Measurements from ENCODE around the gene ATRNL1. TPM values are rescaled to one million over a fixed set of nuclear protein-coding genes. Genes with fewer than 3 reads are reported as not detected.

The ATRNL1 gene
- total RNA-seq, 1 experiment from 2014 or later = not detected

- no peaks in the 10 kb centered on the region for H3F3A ChIP-seq (ENCODE audit: low read length, unreplicated experiment)
- no peaks in the 10 kb centered on the region for H3K9me3 ChIP-seq (ENCODE audit: low read length)
- H3K36me3 ChIP-seq (ENCODE audit: low read depth, low read length) = no peaks in the 10 kb centered on the region
- TF ChIP-seq CTCF (conservative IDR thresholded peaks at IDR 0.05; ENCODE audit: low read depth, low read length) = no peak
- no peak for TF ChIP-seq EZH2 (IDR thresholded peaks at IDR 0.05; ENCODE audit: low read length, unreplicated experiment)
- TF ChIP-seq EZH2phosphoT487 (IDR thresholded peaks at IDR 0.05; ENCODE audit: borderline replicate concordance, low read length) = no peak
- H3K4me2 ChIP-seq (ENCODE audit: low read length) = no peak overlapping the region
- ChIA-PET CTCF (no interaction called here), POLR2A (ENCODE audit: unreplicated experiment) (no interaction called here)
- H4K20me1 ChIP-seq (ENCODE audit: low read length) = no peaks in the 10 kb centered on the region
- intact Hi-C loops (cut with micrococcal nuclease) = no loop called here
- no peak overlapping the region for H3K9ac ChIP-seq (ENCODE audit: low read length)
- H3K4me1 ChIP-seq (ENCODE audit: insufficient read depth, low read length) = no peaks in the 10 kb centered on the region
- ATAC-seq = no peak
- no peak overlapping the region for H3K4me3 ChIP-seq (ENCODE audit: low read length)
- BruUV-seq (replicated peaks) = no TSS peak
- no peaks in the 10 kb centered on the region for H3K9me2 ChIP-seq (replicated peaks; ENCODE audit: low read length)
- H3K27me3 ChIP-seq (ENCODE audit: low read length) = no peaks in the 10 kb centered on the region
- H3K79me2 ChIP-seq (ENCODE audit: low read length) = no peaks in the 10 kb centered on the region
- DNase-seq = no peak
- H3K27ac ChIP-seq (ENCODE audit: low read length) = no peak overlapping the region
- no peak overlapping the region for H2AFZ ChIP-seq (ENCODE audit: low read length)
Measured at GRCh38 chr10:115965376-115965775, 872.2 kb downstream of the ATRNL1 start.

DNA sequence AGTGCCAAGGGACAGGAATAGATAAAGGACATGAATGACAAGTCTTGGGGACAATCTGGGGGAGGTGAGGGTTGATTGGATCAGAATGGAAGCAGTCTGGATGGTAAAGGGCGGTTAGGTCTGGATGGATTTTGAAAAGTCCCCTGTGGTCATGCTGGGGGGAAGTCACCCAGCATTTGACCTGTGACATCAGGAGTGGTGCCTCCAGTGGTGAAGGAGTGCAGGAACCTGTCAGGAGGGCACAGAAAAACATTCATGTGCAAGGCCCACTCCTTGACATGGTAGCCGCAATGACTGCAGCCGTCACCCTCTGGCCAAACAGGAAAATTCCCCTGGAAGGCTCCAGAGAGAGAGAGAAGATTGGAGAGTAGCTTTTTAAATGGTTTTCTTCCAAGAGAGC lies 875.1 kb downstream of the ATRNL1 start:
- TF ChIP-seq CTCF (conservative IDR thresholded peaks at IDR 0.05; ENCODE audit: low read depth, low read length) = no peak
- no peak for TF ChIP-seq EZH2 (IDR thresholded peaks at IDR 0.05; ENCODE audit: low read length, unreplicated experiment)
- TF ChIP-seq EZH2phosphoT487 (IDR thresholded peaks at IDR 0.05; ENCODE audit: borderline replicate concordance, low read length) = no peak

DNA sequence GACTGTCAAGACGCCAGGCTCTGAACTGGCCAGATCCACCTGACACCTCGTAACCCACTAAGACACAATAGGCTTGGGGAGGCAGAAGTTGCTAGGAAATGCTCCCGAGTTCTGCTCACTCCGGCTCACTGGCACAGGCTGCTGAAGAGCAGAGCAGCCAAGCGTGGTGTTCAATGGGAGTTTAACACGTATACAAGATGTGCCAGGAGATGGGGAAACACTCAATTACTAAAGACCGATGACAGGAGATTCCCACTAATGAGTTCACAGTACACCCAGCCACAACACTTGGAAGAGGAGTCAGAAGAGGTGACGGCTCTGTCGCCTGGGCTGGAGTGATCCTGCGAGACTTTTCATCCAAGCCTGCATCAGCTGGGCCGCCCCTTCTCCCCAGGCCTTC lies 876.4 kb downstream of the ATRNL1 start:
- Histone ChIP-seq H3K27ac (ENCODE audit: low read length) (no peak overlapping the region), H3K9me2 (replicated peaks; ENCODE audit: low read length) (no peaks in the 10 kb centered on the region), H3K36me3 (ENCODE audit: low read depth, low read length) (no peaks in the 10 kb centered on the region), H3K9me3 (ENCODE audit: low read length) (no peaks in the 10 kb centered on the region), H3K4me2 (ENCODE audit: low read length) (no peak overlapping the region), H3K79me2 (ENCODE audit: low read length) (no peaks in the 10 kb centered on the region), H3F3A (ENCODE audit: low read length, unreplicated experiment) (no peaks in the 10 kb centered on the region), H3K9ac (ENCODE audit: low read length) (no peak overlapping the region), H3K27me3 (ENCODE audit: low read length) (no peaks in the 10 kb centered on the region), H4K20me1 (ENCODE audit: low read length) (no peaks in the 10 kb centered on the region), H2AFZ (ENCODE audit: low read length) (no peak overlapping the region), H3K4me1 (ENCODE audit: insufficient read depth, low read length) (no peaks in the 10 kb centered on the region), H3K4me3 (ENCODE audit: low read length) (no peak overlapping the region)
- DNase-seq = no peak
- ChIA-PET POLR2A (ENCODE audit: unreplicated experiment) (no interaction called here), CTCF (no interaction called here)
- no TSS peak for BruUV-seq (replicated peaks)
- ATAC-seq = no peak
- intact Hi-C loops (cut with micrococcal nuclease) = no loop called here
- no peak for TF ChIP-seq EZH2phosphoT487 (IDR thresholded peaks at IDR 0.05; ENCODE audit: borderline replicate concordance, low read length)
- TF ChIP-seq CTCF (conservative IDR thresholded peaks at IDR 0.05; ENCODE audit: low read depth, low read length) = no peak
- TF ChIP-seq EZH2 (IDR thresholded peaks at IDR 0.05; ENCODE audit: low read length, unreplicated experiment) = no peak

More for the DNA sequence above, 875.1 kb downstream of the ATRNL1 start:
- POLR2A ChIA-PET (ENCODE audit: unreplicated experiment) = no interaction called here
- no peaks in the 10 kb centered on the region for H3K9me2 ChIP-seq (replicated peaks; ENCODE audit: low read length)
- no peaks in the 10 kb centered on the region for H4K20me1 ChIP-seq (ENCODE audit: low read length)
- H3F3A ChIP-seq (ENCODE audit: low read length, unreplicated experiment) = no peaks in the 10 kb centered on the region
- no peaks in the 10 kb centered on the region for H3K9me3 ChIP-seq (ENCODE audit: low read length)
- intact Hi-C loops (cut with micrococcal nuclease) = no loop called here
- H3K4me3 ChIP-seq (ENCODE audit: low read length) = no peak overlapping the region
- DNase-seq = no peak
- no peak overlapping the region for H3K9ac ChIP-seq (ENCODE audit: low read length)
- no peaks in the 10 kb centered on the region for H3K79me2 ChIP-seq (ENCODE audit: low read length)
- no TSS peak for BruUV-seq (replicated peaks)
- H3K4me2 ChIP-seq (ENCODE audit: low read length) = no peak overlapping the region
- no peaks in the 10 kb centered on the region for H3K36me3 ChIP-seq (ENCODE audit: low read depth, low read length)
- H3K27me3 ChIP-seq (ENCODE audit: low read length) = no peaks in the 10 kb centered on the region
- CTCF ChIA-PET = no interaction called here
- H3K4me1 ChIP-seq (ENCODE audit: insufficient read depth, low read length) = no peaks in the 10 kb centered on the region
- H2AFZ ChIP-seq (ENCODE audit: low read length) = no peak overlapping the region
- ATAC-seq = no peak
- H3K27ac ChIP-seq (ENCODE audit: low read length) = no peak overlapping the region
